Measurements from ENCODE around the gene MIX23.

MIX23 gene

DNA sequence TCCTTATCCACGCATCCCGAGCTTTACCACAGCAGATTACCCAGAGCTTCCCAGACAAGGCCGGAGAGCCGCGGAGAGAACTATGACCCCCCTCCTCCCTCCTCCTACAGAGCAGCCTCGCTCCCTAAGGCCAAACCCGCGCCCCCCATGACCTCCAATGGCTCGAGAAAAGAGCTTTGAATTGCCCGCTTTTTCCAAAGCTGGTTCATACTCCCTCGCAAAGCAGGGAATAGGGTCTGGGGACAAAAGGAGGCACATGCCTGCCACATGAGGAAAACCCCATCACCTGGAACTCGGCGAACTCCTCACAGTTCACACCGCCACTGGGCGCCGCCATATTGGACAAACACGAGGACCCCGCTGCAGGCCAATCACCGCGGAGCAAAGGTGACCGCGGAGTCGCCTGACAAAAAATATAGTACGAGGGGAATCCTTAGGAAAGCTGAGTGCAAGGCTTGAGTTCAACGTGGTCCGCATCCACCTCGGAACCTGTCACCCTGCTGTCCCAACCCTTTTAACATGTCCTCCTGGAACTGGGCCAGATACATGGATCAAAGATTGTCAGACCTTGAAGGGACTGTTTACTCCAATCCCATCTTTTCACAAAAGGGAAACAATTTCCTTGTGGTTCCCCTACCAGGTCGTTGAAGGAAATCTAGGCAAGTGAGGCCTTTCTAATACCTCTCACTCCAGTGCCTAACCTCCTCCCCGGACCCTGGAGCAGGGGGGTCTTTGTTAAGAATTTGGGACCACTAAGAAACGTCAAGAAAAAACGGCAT lies at the start of gene MIX23:
MIX23 (minus strand) TSS at position 344 of the 779 bp plus-strand sequence; CDS start at position 337, 7 bp downstream.
- no peak for TF ChIP-seq CTCF (IDR thresholded peaks at IDR 0.05)
- H3K4me1 Mint-ChIP-seq, result peaks cover 48% of the 10 kb centered on the region
- peaks cover 7% of the 10 kb centered on the region for H3K27me3 Mint-ChIP-seq (ENCODE audit: low read depth, poor library complexity)
- H3K9me3 Mint-ChIP-seq, result no peaks in the 10 kb centered on the region
- H3K36me3 Mint-ChIP-seq (ENCODE audit: low read depth), result peaks cover 24% of the 10 kb centered on the region
- peak; percentile 84 for DNase-seq
- peak within 1 kb of the TSS; percentile 94 for H3K27ac Mint-ChIP-seq
- H3K4me3 Mint-ChIP-seq, result peak within 1 kb of the TSS; percentile 96

DNA sequence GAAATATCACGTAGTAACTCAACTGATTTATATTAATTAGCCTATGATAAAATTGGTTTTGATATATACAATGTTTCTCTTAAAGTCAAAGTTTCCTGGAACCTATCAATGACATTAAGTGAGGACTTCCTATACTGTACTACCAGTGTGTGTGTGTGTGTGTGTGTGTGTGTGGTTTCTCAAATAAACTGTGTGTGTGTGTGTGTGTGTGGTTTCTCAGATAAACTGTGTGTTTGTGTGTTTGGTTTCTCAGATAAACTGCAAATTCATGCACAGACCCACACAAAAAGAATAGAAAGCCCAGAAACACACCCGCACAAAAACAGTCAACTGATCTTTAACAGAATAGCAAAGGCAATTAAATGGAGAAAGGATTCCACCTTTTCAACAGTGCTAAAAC lies 47.3 kb upstream of the MIX23 start:
- H3K4me3 Mint-ChIP-seq, result no peak overlapping the region
- no peaks in the 10 kb centered on the region for H3K27me3 Mint-ChIP-seq (ENCODE audit: low read depth, poor library complexity)
- H3K9me3 Mint-ChIP-seq, result no peaks in the 10 kb centered on the region
- DNase-seq, result no peak
- TF ChIP-seq CTCF (IDR thresholded peaks at IDR 0.05), result no peak
- no peaks in the 10 kb centered on the region for H3K4me1 Mint-ChIP-seq
- H3K36me3 Mint-ChIP-seq (ENCODE audit: low read depth), result peaks cover 85% of the 10 kb centered on the region
- H3K27ac Mint-ChIP-seq, result no peak overlapping the region

DNA sequence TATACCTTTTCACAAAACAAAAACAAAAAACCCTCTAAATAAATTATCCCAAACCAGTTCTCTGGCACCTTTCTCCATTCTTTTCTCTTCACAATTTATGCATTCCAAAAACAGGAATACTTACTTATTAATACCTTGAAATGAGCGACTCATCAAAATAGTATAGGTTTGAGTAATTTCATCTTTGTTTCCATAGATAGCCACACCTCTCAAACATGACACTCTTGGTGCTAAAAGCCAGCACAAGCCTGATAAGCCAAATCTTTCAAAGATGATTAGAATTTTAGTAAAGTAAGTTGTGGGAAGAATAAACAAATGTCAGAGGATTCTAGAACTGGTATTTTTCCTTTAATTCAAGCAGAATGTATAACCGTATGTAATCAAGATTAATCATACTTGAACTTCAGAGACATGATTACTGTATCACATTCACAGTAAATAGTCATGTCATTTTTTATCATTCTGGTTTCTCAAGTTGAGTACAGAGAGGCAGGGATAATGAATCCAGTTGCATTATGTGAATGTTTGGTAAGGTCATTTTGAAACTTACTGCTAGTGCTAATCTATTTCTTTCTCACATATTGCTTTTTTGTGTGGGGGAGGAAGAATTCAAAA lies 44.9 kb upstream of the MIX23 start:
- no peak for DNase-seq
- H3K27ac Mint-ChIP-seq, result peak overlapping the region; percentile 2
- H3K36me3 Mint-ChIP-seq (ENCODE audit: low read depth), result peaks cover 71% of the 10 kb centered on the region

GRCh38 chr3:122421836-122422235 lies 38.8 kb upstream of the MIX23 start:
- no peaks in the 10 kb centered on the region for H3K27me3 Mint-ChIP-seq (ENCODE audit: low read depth, poor library complexity)
- DNase-seq, result no peak

More for the DNA sequence above, 44.9 kb upstream of the MIX23 start:
- no peaks in the 10 kb centered on the region for H3K9me3 Mint-ChIP-seq
- H3K4me1 Mint-ChIP-seq, result no peaks in the 10 kb centered on the region
- H3K27me3 Mint-ChIP-seq (ENCODE audit: low read depth, poor library complexity), result no peaks in the 10 kb centered on the region
- H3K4me3 Mint-ChIP-seq, result no peak overlapping the region
- no peak for TF ChIP-seq CTCF (IDR thresholded peaks at IDR 0.05)

DNA sequence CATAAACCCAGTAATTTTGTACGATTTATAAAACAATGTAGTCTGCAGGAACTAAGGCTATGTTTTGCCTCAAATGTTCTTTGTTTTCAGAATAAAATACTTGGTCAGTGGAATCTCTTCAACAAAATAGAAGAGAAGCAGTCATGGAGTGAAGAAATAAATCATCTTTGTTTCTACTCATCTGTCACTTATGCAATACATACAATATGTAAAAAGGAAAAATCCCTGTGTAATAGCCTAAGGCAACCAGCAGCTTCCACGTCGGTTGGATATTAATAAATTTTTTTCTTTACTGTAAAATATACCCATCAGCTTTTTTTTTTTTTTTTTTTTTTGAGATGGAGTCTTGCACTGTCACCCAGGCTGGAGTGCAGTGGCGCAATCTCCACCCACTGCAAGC lies 38.1 kb upstream of the MIX23 start:
- Mint-ChIP-seq H3K4me1 (peaks cover 24% of the 10 kb centered on the region), H3K9me3 (no peaks in the 10 kb centered on the region), H3K4me3 (no peak overlapping the region), H3K27ac (no peak overlapping the region), H3K27me3 (ENCODE audit: low read depth, poor library complexity) (no peaks in the 10 kb centered on the region), H3K36me3 (ENCODE audit: low read depth) (peaks cover 24% of the 10 kb centered on the region)
- DNase-seq, result no peak
- no peak for TF ChIP-seq CTCF (IDR thresholded peaks at IDR 0.05)

More at GRCh38 chr3:122421836-122422235, 38.8 kb upstream of the MIX23 start:
- H3K4me1 Mint-ChIP-seq, result peaks cover 17% of the 10 kb centered on the region
- H3K27ac Mint-ChIP-seq, result no peak overlapping the region
- TF ChIP-seq CTCF (IDR thresholded peaks at IDR 0.05), result no peak
- H3K9me3 Mint-ChIP-seq, result no peaks in the 10 kb centered on the region
- no peak overlapping the region for H3K4me3 Mint-ChIP-seq
- peaks cover 31% of the 10 kb centered on the region for H3K36me3 Mint-ChIP-seq (ENCODE audit: low read depth)

Data from nephron progenitor cell (in vitro differentiated cells).